Uterus (tissue), 4 donors: ENCODE measurements around the gene PTBP3. TPM values are rescaled to one million over a fixed set of nuclear protein-coding genes. Genes with fewer than 3 reads are reported as not detected.

ENCODE experiments used
- DNase-seq, 2 donors: peaks; one replicate each; pipeline ENCODE4 v3.0.0-alpha.2; 2019 to 2020
- H3K27ac ChIP-seq, 2 donors: fragments of 200-600 bp; sonication (generic); 1 replicate in 1 of 2; 2 replicates in 1 of 2; pipeline ENCODE4 v1.5.1; 2016 to 2018
- H3K27me3 ChIP-seq, 2 donors: fragments of 200-600 bp; sonication (generic); one replicate each; pipeline ENCODE4 v1.5.1; 2018 to 2019; ENCODE audit warnings: control low read depth in 1 of 2
- H3K36me3 ChIP-seq, 2 donors: fragments of 200-600 bp; sonication (generic); one replicate each; pipeline ENCODE4 v1.5.1; 2019; ENCODE audit warnings: control low read depth in 1 of 2
- H3K4me1 ChIP-seq, 2 donors: fragments of 200-600 bp; sonication (generic); one replicate each; pipeline ENCODE4 v1.5.1; 2018 to 2019; ENCODE audit warnings: control low read depth in 1 of 2
- H3K4me3 ChIP-seq, 2 donors: fragments of 200-600 bp; sonication (generic); 1 replicate in 1 of 2; 2 replicates in 1 of 2; pipeline ENCODE4 v1.5.1; 2018 to 2019; ENCODE audit warnings: mild to moderate bottlenecking in 1 of 2
- H3K9me3 ChIP-seq, 2 donors: fragments of 200-600 bp; sonication (generic); one replicate each; pipeline ENCODE4 v1.5.1; 2019; ENCODE audit warnings: control low read depth in 1 of 2
- POLR2A ChIP-seq, 2 donors: fragments of 450-650 bp; IDR thresholded peaks; one replicate each; pipeline ENCODE4 v1.6.1; 2016; ENCODE audit warnings: antibody characterized with exemption in 2 of 2, mild to moderate bottlenecking in 1 of 2, moderate library complexity in 1 of 2
- intact Hi-C: fragments of 100-400 bp; cut with DNase I; formaldehyde crosslinking; loops from one replicate; pipeline ENCODE4 v1.15.1; 2023; ENCODE audit warnings: low total_unique reads
- total RNA-seq, 4 donors: library from RNA; depleted of rRNA in 3 of 4; stranded (reverse); fragments of >200 nt in 3 of 4; gene quantifications; one replicate each; pipeline versions ENCODE4 v1.1.0 to v1.2.4, GENCODE V29; 2014 to 2023
- TF ChIP-seq, protein P1 (sequence below), 4 experiments: fragments of 200-600 bp in 2 of 4; fragments of 450-650 bp in 2 of 4; sonication (generic) in 2 of 4; IDR thresholded peaks; one replicate each; pipeline ENCODE4 v1.5.1; 2016 to 2019; ENCODE audit warnings: antibody characterized with exemption in 4 of 4, mild to moderate bottlenecking in 2 of 4, moderate library complexity in 1 of 4
- donor health status: DM: yes; HTN: yes; CAD: no.

The PTBP3 gene
- total RNA-seq, 4 donors from 2014 or later: 25.0 to 64.6 (median 36.2) TPM

DNA sequence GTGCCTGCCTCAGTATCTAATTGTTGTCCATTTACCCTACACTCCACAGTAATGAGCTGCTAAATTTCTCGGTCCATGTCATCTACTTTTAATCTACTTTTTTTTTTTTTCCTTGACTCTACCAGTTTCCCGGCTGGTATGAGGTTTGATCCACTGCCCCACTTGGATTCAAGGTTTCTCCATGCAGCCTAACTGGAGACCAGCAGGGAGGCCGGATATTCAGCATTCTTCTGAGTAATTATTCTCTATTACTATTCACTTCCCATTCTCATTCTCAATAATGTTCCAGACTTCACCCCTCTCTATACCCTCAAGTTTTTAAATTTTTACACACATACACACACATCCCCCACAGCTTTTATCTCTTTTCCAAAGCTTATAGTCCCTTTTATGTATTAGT is 107.3 kb downstream of the PTBP3 start:
- no peak overlapping the region for H3K4me3 ChIP-seq
- intact Hi-C loops: no loop called here
- DNase-seq: no peak
- H3K4me1 ChIP-seq: no peaks in the 10 kb centered on the region
- H3K27me3 ChIP-seq: no peaks in the 10 kb centered on the region
- H3K36me3 ChIP-seq: no peaks in the 10 kb centered on the region
- no peak overlapping the region for H3K27ac ChIP-seq
- H3K9me3 ChIP-seq: no peaks in the 10 kb centered on the region
- no peak for TF ChIP-seq POLR2A (IDR thresholded peaks at IDR 0.05)
- TF ChIP-seq, protein P1, sequence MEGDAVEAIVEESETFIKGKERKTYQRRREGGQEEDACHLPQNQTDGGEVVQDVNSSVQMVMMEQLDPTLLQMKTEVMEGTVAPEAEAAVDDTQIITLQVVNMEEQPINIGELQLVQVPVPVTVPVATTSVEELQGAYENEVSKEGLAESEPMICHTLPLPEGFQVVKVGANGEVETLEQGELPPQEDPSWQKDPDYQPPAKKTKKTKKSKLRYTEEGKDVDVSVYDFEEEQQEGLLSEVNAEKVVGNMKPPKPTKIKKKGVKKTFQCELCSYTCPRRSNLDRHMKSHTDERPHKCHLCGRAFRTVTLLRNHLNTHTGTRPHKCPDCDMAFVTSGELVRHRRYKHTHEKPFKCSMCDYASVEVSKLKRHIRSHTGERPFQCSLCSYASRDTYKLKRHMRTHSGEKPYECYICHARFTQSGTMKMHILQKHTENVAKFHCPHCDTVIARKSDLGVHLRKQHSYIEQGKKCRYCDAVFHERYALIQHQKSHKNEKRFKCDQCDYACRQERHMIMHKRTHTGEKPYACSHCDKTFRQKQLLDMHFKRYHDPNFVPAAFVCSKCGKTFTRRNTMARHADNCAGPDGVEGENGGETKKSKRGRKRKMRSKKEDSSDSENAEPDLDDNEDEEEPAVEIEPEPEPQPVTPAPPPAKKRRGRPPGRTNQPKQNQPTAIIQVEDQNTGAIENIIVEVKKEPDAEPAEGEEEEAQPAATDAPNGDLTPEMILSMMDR (IDR thresholded peaks at IDR 0.05): no peak

DNA sequence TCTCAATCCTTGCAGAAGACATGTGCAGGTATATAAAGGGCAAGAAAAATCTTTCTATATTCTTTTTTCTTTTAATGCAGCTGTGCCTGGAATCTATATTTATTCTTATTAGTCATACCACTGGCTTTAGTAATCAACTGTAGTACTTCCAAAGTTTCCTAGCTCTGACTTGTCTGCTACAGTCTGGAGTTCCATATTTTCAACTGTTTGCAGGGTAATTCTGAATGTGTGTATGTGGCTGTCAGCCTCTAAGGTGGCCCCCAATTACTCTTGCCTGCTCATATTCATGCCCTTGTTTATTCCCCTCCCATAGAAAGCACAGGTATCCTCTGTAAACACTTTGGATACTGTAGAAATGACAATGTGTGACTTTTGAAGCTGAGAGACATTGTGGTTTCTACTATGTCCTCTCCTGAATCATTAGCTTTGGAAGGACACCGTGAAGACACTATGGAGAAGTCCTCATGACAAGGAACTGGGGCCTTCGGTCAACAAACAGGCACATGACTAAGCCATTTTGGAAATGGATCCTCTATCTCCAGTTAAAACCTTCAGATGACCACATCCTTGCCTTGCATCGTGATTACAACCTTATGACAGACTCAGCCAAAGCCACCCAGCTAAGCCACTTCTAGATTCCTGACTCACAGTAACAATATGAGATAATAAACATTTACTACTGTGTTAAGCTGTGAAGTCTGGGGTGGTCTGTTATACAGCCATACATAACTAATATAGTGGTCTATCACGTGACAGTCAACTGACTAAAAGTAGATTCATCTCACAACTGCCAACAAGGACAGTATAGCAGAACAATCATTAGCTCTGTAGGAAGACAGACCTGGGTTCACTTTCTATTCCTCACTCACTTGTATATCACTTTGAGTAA is 108.8 kb downstream of the PTBP3 start:
- H3K36me3 ChIP-seq: no peaks in the 10 kb centered on the region
- intact Hi-C loops: no loop called here
- TF ChIP-seq, protein P1 (IDR thresholded peaks at IDR 0.05): no peak
- TF ChIP-seq POLR2A (IDR thresholded peaks at IDR 0.05): no peak
- H3K27ac ChIP-seq: no peak overlapping the region
- no peaks in the 10 kb centered on the region for H3K4me1 ChIP-seq
- no peak overlapping the region for H3K4me3 ChIP-seq
- no peaks in the 10 kb centered on the region for H3K27me3 ChIP-seq
- no peaks in the 10 kb centered on the region for H3K9me3 ChIP-seq
- no peak for DNase-seq

DNA sequence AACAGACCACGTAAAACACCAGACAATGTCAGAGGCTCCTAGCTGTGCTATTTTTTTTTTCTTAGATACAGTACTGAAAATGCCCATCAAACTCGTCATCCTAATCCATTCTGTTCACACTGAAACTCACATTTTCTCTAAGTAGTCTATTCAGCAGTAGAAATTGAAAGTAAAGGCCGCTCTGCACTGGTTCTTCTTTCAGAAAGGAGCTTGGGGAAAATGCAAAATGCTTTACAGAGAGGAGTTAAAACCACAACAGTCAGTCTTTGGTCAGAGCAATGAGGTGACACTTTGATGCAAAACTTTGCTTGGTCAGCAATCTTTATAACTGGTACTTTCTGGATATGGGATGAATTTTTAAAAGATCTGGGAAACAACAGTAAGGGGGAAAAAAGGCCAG is 114.5 kb downstream of the PTBP3 start:
- H3K27me3 ChIP-seq: no peaks in the 10 kb centered on the region
- H3K9me3 ChIP-seq: no peaks in the 10 kb centered on the region
- H3K27ac ChIP-seq: no peak overlapping the region
- no peak overlapping the region for H3K4me3 ChIP-seq
- no peak for DNase-seq
- no peaks in the 10 kb centered on the region for H3K4me1 ChIP-seq
- H3K36me3 ChIP-seq: no peaks in the 10 kb centered on the region
- TF ChIP-seq POLR2A (IDR thresholded peaks at IDR 0.05): no peak
- TF ChIP-seq, protein P1 (IDR thresholded peaks at IDR 0.05): no peak
- intact Hi-C loops: no loop called here

DNA sequence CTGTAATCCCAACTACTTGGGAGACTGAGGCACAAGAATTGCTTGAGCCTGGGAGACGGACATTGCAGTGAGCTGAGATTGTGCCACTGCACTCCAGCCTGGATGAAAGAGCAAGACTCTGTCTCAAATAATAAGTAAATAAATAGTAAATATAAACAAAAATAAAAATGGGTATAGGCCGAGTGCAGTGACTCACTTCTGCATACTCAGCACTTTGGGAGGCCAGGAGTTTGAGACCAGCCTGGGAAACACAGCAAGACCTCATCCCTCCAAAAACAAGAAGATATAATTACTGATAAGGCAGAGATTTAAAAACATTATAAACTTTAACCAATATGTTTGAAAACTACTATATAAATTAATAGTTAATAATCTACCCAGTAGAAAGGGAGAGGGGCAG is 120.5 kb downstream of the PTBP3 start:
- peaks cover 0 to 3% of the 10 kb centered on the region in 2 donors for H3K9me3 ChIP-seq
- intact Hi-C loops: no loop called here
- no peak for TF ChIP-seq POLR2A (IDR thresholded peaks at IDR 0.05)
- TF ChIP-seq, protein P1 (IDR thresholded peaks at IDR 0.05): no peak
- no peak overlapping the region for H3K4me3 ChIP-seq
- no peak for DNase-seq
- no peaks in the 10 kb centered on the region for H3K36me3 ChIP-seq
- no peaks in the 10 kb centered on the region for H3K4me1 ChIP-seq
- H3K27ac ChIP-seq: no peak overlapping the region
- H3K27me3 ChIP-seq: no peaks in the 10 kb centered on the region

DNA sequence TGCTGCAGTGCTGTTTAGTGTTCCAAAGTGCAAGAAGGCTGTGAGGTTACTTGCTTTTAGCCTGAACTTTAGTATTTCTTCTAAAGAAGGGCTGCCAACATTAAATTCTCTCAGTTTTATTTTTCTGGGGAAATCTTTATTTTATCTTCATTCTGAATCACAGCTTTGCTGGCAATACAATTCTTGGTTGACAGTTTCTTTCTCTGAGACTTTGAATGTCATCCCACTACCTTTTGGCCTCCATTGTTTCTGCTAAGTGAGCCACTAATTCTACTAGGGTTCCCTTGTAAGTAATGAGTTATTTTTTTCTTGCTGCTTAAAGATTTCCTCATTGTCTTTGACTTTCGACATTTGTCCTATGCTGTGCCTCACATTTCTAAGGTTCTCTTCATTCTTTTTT is 126.0 kb downstream of the PTBP3 start:
- intact Hi-C loops: no loop called here
- Histone ChIP-seq H3K4me3 (no peak overlapping the region), H3K9me3 (peaks cover 0 to 12% of the 10 kb centered on the region in 2 donors), H3K27ac (no peak overlapping the region), H3K27me3 (no peaks in the 10 kb centered on the region), H3K4me1 (no peaks in the 10 kb centered on the region), H3K36me3 (no peaks in the 10 kb centered on the region)
- no peak for TF ChIP-seq POLR2A (IDR thresholded peaks at IDR 0.05)
- TF ChIP-seq, protein P1 (IDR thresholded peaks at IDR 0.05): no peak
- no peak for DNase-seq
